OCI-LY1 (cell line): ENCODE measurements around the gene GTF3C1.

Experiments used
- H2AFZ ChIP-seq: fragments of 200-600 bp; sonication (generic), shearing (Covaris generic); 2 replicates; pipeline ENCODE4 v1.6.0; 2014; ENCODE audit warnings: antibody characterized with exemption, mild to moderate bottlenecking, low read length
- H3F3A ChIP-seq: fragments of 200-600 bp; sonication (generic), shearing (Covaris generic); 2 replicates; pipeline ENCODE4 v1.6.0; 2014; ENCODE audit warnings: mild to moderate bottlenecking, antibody characterized with exemption, low read length, moderate library complexity; ENCODE audit not compliant: insufficient read depth
- H3K27ac ChIP-seq: fragments of 200-600 bp; sonication (generic); 2 replicates; pipeline ENCODE4 v1.5.1; 2014; ENCODE audit warnings: low read length, mixed run types, mild to moderate bottlenecking, low read depth; ENCODE audit not compliant: poor library complexity, severe bottlenecking
- H3K27me3 ChIP-seq: fragments of 200-600 bp; sonication (generic); 2 replicates; pipeline ENCODE4 v1.6.0; 2014; ENCODE audit warnings: antibody characterized with exemption, mild to moderate bottlenecking, low read length, moderate library complexity; ENCODE audit not compliant: insufficient read depth
- H3K36me3 ChIP-seq: fragments of 200-600 bp; sonication (generic); 2 replicates; pipeline ENCODE4 v1.6.1; 2014; ENCODE audit warnings: mild to moderate bottlenecking, antibody characterized with exemption, low read length, moderate library complexity, mixed read lengths; ENCODE audit not compliant: insufficient read depth
- H3K4me1 ChIP-seq: fragments of 200-600 bp; sonication (generic); 2 replicates; pipeline ENCODE4 v1.5.1; 2014; ENCODE audit warnings: mild to moderate bottlenecking, low read length, moderate library complexity; ENCODE audit not compliant: insufficient read depth, severe bottlenecking
- H3K4me2 ChIP-seq: fragments of 200-600 bp; sonication (generic), shearing (Covaris generic); 2 replicates; pipeline ENCODE4 v1.6.1; 2014; ENCODE audit warnings: low read length
- H3K4me3 ChIP-seq: fragments of 200-600 bp; sonication (generic); 2 replicates; pipeline ENCODE4 v1.5.1; 2014; ENCODE audit warnings: low read length, low read depth, mild to moderate bottlenecking, mixed read lengths; ENCODE audit not compliant: poor library complexity, severe bottlenecking
- H3K79me2 ChIP-seq: fragments of 200-600 bp; shearing (Covaris generic); 2 replicates; pipeline ENCODE4 v1.6.1; 2016; ENCODE audit warnings: mixed run types, low read length, mixed read lengths; ENCODE audit not compliant: insufficient read depth
- H3K9ac ChIP-seq: fragments of 200-600 bp; sonication (generic), shearing (Covaris generic); 2 replicates; pipeline ENCODE4 v1.6.1; 2014; ENCODE audit warnings: mild to moderate bottlenecking, low read length, mixed read lengths
- H3K9me2 ChIP-seq: fragments of 200-600 bp; sonication (generic), shearing (Covaris generic); 2 replicates; pipeline ENCODE4 v1.6.1; 2014; ENCODE audit warnings: low read depth, mild to moderate bottlenecking, low read length, mixed read lengths
- H3K9me3 ChIP-seq: fragments of 200-600 bp; shearing (Covaris generic); 2 replicates; pipeline ENCODE4 v1.6.1; 2014; ENCODE audit warnings: low read length, mixed read lengths
- H4K20me1 ChIP-seq: fragments of 200-600 bp; sonication (generic), shearing (Covaris generic); 2 replicates; pipeline ENCODE4 v1.6.0; 2016; ENCODE audit warnings: mild to moderate bottlenecking, low read length; ENCODE audit not compliant: insufficient read depth
- EZH2 ChIP-seq: fragments of 200-600 bp; sonication (generic), shearing (Covaris generic); IDR thresholded peaks from 2 replicates; pipeline ENCODE4 v1.8.0; 2017; ENCODE audit warnings: borderline replicate concordance, mixed run types, mild to moderate bottlenecking, antibody characterized with exemption, low read length, moderate library complexity, mixed read lengths
- TF ChIP-seq, protein P1 (sequence below): fragments of 200-600 bp; sonication (generic), shearing (Covaris generic); IDR thresholded peaks from 2 replicates; pipeline ENCODE4 v1.5.1; 2017; ENCODE audit warnings: mild to moderate bottlenecking, antibody characterized with exemption, low read length, moderate library complexity, mixed read lengths

GTF3C1 gene

DNA sequence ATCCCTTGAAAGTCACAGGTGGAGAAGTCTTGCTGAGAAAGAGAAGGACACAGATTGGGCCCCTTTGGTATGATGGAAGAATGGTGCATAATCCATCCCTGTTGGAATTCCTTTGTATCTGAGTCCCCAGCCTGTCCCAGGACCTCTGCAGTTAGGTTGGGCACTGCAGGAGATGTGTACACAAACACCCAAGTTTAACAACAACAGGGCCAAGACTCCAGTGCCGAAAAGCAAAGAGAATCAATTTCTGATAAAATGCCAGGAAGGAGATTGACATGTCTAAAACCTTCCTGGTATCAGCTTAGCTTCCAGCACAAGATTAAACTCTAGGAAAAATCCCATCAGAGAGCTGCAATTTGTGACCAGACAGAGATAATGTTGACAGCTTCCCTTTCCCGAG lies 33.2 kb upstream of the GTF3C1 start:
- no peaks in the 10 kb centered on the region for H3K36me3 ChIP-seq
- H3F3A ChIP-seq, result no peaks in the 10 kb centered on the region
- H3K9ac ChIP-seq, result no peak overlapping the region
- H3K9me3 ChIP-seq, result no peaks in the 10 kb centered on the region
- H3K79me2 ChIP-seq, result no peaks in the 10 kb centered on the region
- H2AFZ ChIP-seq, result no peak overlapping the region
- TF ChIP-seq, protein P1, sequence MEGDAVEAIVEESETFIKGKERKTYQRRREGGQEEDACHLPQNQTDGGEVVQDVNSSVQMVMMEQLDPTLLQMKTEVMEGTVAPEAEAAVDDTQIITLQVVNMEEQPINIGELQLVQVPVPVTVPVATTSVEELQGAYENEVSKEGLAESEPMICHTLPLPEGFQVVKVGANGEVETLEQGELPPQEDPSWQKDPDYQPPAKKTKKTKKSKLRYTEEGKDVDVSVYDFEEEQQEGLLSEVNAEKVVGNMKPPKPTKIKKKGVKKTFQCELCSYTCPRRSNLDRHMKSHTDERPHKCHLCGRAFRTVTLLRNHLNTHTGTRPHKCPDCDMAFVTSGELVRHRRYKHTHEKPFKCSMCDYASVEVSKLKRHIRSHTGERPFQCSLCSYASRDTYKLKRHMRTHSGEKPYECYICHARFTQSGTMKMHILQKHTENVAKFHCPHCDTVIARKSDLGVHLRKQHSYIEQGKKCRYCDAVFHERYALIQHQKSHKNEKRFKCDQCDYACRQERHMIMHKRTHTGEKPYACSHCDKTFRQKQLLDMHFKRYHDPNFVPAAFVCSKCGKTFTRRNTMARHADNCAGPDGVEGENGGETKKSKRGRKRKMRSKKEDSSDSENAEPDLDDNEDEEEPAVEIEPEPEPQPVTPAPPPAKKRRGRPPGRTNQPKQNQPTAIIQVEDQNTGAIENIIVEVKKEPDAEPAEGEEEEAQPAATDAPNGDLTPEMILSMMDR, result no peak
- no peak for TF ChIP-seq EZH2
- H3K27me3 ChIP-seq, result no peaks in the 10 kb centered on the region
- no peak overlapping the region for H3K4me2 ChIP-seq
- H3K4me3 ChIP-seq, result no peak overlapping the region
- no peaks in the 10 kb centered on the region for H4K20me1 ChIP-seq
- no peaks in the 10 kb centered on the region for H3K4me1 ChIP-seq
- no peak overlapping the region for H3K27ac ChIP-seq
- H3K9me2 ChIP-seq, result no peaks in the 10 kb centered on the region

GRCh38 chr16:27579087-27579980 lies 29.6 kb upstream of the GTF3C1 start:
- H3K36me3 ChIP-seq, result no peaks in the 10 kb centered on the region
- no peaks in the 10 kb centered on the region for H3K27me3 ChIP-seq
- no peak overlapping the region for H3K27ac ChIP-seq
- H3K4me2 ChIP-seq, result no peak overlapping the region
- H4K20me1 ChIP-seq, result no peaks in the 10 kb centered on the region
- no peak for TF ChIP-seq EZH2
- TF ChIP-seq, protein P1, result no peak
- H3K9me2 ChIP-seq, result no peaks in the 10 kb centered on the region
- no peak overlapping the region for H3K9ac ChIP-seq
- no peaks in the 10 kb centered on the region for H3K79me2 ChIP-seq
- no peaks in the 10 kb centered on the region for H3K4me1 ChIP-seq
- no peak overlapping the region for H2AFZ ChIP-seq
- no peak overlapping the region for H3K4me3 ChIP-seq
- H3F3A ChIP-seq, result no peaks in the 10 kb centered on the region
- no peaks in the 10 kb centered on the region for H3K9me3 ChIP-seq

DNA sequence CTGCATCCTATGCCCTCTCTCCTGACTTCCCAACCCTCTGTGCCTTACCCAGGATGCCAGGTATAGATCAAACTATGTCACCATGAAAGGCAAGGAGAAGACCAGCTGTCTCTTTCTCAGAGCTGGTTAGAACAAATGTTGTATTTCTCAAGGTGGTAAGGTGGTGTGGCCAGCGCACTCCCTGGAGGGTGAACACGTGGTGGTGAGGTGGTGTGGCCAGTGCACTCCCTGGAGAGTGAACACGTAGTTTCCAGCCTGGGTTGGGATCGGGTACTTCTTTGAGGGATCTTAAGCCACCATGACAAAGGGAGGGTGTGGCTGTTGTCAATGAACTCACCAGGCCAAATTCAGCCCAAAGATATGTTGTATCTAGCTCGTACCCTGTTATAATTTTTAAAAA lies 27.0 kb upstream of the GTF3C1 start:
- Histone ChIP-seq H3K79me2 (no peaks in the 10 kb centered on the region), H3K9ac (no peak overlapping the region), H3K4me3 (no peak overlapping the region), H3K4me2 (no peak overlapping the region), H3K36me3 (no peaks in the 10 kb centered on the region), H3F3A (no peaks in the 10 kb centered on the region), H3K4me1 (no peaks in the 10 kb centered on the region), H3K27ac (no peak overlapping the region), H3K9me3 (no peaks in the 10 kb centered on the region), H3K9me2 (no peaks in the 10 kb centered on the region), H3K27me3 (no peaks in the 10 kb centered on the region), H2AFZ (no peak overlapping the region), H4K20me1 (no peaks in the 10 kb centered on the region)
- TF ChIP-seq, protein P1, result no peak
- no peak for TF ChIP-seq EZH2
